HG02759 (cell line): ENCODE measurements around the gene FICD.
"Not testable (repeated sequence)": the region's sequence is repeated elsewhere in the genome, so short reads cannot be mapped to it uniquely, and the experiment has no call there.

ENCODE experiments used
- ATAC-seq: cut with Tn5 transposase; IDR thresholded peaks from one replicate; pipeline ENCODE4 v1.9.1; 2021; ENCODE audit warnings: mild to moderate bottlenecking, moderate library complexity; ENCODE audit not compliant: unreplicated experiment

FICD gene

DNA sequence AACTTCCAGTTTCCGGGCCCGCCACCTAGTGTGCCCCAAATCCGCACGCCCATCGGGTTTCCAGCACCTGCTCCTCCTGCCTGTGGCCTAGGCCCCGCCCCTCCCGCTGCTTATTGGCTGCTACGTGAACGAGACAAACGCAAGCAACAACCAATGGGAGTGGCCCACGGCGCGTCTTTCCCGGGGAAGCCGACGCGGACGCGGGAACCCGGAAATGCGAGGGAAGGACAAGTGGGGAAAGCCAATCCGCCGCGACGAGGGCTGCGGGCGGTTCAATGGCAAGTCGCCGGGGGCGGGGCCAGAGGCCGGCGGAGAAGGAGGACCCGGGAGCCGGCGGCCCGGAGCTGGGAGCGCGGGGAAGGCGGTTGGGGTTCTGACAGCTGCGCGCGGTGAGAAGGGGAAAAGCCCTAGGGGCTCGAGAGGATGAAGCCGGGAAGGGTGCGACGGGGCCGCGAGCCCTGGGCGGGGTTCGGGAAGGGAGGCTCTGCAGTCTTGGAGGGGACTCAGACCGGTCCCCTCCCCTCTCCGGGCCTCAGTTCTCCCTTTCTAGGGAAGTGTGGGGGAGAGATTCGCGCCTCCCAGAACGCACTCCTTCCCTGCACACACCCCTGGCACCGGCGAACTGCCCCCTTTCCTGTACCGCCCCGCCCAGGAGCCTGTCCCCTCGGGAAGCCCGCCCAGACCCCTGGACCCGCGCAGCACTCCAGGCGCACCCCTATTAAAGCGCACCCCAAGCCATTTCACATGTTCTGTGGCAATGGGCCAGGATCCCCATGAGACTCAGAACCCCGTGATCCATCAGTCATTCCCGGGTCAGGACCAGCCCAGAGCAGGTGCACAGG, at the start of gene FICD:
TSS of gene FICD (plus strand) at position 305 of the 842 bp plus-strand sequence. CDS start 1,696 bp downstream, outside the sequence.
- peak; percentile 84 for ATAC-seq

DNA sequence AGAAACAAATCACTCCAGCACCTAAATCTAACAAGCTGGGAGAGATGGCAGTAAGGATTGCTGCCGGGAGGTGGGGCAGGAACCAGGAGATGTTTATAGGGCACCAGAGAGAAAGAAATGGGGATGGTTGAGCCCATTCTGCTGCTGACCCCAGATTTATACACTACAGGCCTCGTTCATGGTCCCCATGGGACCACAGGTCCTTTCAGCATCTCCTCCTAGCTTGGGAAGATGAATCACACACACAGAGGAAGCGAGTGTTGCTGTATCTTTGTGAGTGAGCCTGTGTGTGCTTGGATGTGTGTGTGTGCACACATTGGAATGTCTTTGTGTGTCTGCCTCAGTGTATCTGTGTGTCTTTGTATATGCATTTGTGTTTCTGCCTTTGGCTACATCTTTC, 49.7 kb upstream of the FICD start:
- no peak for ATAC-seq

DNA sequence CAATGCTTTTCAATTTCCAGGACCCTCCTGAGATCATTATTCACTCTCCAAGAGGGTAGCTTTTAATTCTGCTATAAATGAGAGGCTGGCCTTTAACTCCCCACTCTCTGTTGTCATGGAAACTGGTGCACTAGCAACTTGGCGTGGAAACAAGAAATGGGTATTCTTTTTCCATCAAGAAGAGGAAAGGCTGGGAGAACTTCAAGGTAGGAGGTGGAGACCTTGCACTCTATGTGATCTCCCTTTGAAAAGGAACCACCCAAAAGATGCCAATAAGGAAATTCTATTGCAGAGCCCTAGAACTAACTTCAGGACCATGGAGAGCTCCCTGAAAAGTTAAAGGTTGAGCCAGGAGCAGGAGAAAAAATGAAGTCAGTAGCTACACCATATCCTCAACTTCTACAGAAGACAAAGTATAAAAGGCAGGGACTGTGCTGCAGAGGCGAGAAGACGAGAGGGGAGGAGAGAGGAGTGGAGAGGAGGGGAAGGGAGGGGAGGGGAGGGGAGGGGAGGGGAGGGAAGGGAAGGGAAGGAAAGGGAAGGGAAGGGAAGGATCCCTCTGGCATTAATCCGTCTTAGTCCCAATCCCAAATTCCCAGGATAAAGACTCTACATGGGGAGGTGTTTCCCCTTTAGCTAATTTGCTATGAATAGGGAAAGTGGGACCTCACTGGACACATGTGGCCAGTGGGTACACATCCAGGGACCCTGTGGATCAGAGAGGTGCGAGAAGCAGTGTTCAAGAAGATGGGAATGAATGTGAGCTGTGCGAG, 46.7 kb upstream of the FICD start:
- no peak for ATAC-seq

DNA sequence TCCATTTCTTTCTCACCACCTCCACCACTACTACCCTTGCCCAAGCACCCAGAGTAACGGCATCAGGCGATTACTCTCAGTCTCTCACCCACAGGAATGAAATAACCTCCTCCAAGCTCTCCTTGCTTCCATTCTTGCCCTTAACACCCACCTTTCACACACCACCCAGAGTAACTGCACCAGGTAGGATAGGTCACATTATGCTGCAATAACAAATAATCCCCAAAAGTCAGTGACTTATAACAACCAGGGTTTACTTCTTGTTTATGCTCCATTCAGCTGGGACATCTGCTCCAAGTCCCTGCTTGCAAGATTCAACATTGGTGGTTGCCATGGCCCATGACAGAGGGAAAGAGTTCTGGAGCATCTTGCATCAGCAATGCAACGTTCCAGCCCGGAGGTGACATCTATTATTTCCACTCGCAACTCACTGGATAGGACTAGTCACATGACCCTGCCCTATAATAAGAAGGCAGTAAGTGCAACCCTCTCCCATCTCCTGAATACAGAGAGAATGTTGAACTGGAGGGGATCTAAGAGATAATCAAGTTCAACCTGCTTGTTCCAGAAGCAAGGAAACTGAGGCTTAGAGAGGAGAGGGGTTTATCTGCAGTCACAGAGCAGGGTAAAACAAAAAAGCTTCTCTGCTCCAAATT, 41.5 kb upstream of the FICD start:
- ATAC-seq, result no peak

DNA sequence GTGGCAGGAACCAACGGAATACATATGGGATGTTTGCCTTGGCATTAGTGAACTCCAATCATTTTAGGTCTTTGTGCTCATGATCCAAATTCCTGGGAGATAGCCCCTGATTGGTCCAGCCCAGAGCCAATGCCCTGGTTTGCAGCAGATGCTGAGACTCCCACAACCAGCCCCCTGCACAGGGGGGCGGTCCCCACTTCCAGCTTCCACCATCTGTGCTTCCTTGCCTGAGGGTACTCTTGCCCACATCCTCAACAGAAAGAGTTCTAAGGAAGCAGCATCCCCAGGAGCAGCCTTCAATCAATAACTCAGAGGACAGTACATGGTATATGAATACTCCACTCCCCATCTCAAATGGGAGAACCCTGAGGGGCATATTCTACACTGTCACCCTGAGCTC, 39.7 kb upstream of the FICD start:
- no peak for ATAC-seq

DNA sequence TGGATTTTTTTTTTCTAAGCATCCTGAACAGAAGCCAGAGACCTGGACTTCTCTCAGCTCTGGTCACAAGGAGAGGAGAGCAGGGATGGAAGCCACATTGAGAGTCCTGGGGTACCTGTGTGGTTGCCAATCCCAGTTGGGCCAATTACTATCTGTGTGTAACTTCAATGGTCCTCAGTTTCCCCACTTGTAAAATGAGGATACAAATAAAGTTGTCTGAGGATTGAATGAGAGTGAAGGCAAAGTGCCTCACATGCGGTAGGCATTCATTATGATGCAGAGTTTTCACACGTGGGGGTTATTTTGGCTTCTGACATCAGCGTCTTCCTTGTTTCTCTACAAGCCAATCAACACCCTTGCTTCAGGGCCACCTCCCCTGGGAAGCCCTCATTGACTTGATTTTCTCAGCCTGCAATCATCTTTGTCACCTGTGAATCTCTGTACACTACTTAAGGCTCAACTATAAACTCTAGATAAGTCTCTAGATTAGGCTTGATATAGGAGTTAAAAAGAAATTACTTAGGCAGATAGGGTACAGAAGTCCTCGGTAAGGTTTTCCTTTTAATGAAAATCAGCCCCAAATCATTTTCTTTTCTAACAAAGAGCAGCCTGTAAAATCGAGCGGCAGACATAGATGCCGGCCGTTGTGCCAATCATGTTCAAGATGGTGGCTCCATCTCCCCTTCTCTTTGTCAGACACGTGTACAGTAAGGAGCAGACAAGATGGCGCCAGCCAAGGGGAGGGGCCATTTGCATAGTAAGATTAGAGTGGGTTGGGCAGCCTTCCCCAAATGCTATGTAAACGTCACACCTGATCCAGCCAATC, 37.8 kb upstream of the FICD start:
- no peak for ATAC-seq

DNA sequence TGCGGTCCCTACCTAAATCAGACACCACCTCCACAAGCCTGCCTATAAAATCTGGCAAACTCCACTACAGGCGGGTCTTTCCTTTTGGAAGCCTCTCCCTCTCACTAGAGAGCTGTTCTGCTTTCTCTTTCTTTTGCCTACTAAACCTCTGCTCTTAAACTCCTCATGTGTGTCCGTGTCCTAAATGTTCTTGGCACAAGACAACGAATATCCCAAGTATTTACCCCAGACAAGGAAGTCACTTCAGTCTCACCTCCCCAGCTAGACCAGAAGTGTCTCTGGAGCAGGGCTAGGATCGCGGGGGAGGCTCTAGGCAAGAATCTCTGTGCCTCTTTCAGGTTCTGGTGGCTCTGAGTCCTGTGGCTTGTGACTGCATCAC, 37.2 kb upstream of the FICD start:
- no peak for ATAC-seq

DNA sequence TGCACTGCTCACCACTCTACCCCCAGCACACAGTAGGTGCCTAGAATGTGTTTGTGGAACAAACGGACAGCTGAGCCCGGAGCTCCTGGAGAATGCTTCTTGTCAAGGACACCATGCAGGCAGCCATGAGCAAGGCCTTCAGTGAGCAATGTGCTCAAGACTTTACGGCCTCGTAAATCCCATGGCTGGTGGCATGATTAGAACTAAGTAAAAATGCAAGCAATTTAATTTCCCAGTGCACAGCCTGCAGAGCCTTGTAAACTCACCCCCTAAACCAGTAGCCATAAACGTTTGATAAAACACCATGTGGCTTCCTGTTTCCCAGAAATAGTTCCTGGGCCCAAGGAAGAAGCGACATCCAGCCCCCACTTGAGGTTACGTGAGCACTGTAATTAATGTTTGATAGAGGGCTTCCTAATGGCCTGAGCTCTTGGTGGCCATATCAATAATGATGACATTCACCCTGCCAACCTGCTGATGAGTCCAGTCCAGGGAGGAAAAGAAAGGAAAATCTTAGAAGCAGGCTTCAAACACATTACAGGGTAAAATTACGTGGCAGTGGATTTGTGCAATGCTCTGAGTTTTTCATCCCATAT, 36.4 kb upstream of the FICD start:
- ATAC-seq, result no peak

DNA sequence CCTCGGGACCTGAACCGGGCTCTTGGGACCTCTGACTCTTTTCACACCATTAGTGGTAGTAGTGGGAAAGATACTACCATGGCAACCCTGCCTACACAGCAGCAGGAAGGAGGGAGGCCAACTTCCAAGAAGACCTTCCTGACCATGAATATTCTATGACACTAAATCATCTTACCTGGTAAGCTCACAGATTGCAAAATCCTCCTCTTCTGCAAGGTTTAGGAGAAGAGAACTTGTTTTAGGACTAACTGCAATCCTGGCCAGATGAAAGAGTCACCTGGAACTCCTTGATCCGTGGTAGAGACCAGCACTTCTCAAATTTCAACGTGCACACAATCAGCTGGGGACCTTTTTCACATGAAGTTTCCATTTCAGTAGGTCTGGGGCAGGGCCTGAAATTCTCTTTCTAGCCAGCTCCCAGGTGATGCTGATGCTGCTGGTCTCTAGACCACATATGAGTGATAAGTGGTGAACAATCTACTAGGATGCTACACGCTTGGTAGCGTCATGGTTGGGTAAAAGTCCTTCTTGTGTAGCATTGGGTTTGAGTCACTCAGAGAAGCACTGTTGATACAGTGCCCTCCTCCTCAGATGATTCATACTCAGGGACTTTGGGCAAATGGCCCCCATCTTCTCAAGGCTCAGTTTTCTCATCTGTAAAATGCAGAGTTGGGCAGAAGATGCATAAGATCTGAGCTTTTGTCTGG, 35.6 kb upstream of the FICD start:
- ATAC-seq, result no peak

DNA sequence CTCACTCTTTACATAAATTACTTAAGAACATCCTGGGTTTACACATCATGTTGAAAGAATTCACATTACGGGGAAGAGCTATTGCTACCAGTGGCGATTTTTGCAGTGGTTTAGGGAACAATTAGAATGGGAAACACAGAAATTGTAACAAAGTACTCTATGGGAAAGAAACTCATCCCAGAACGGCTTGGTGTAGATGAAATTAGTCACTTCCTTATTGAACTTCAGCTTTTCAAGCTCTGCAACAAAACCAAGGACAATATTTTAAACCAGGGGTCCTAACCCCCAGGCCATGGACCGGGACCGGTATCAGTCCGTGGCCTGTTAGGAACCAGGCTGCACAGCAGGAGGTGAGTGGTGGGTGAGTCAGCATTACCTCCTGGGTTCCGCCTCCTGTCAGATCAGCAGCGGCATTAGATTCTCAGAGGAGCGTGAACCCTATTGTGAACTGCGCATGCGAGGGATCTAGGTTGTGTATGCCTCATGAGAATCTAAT, 32.3 kb upstream of the FICD start:
- no peak for ATAC-seq

DNA sequence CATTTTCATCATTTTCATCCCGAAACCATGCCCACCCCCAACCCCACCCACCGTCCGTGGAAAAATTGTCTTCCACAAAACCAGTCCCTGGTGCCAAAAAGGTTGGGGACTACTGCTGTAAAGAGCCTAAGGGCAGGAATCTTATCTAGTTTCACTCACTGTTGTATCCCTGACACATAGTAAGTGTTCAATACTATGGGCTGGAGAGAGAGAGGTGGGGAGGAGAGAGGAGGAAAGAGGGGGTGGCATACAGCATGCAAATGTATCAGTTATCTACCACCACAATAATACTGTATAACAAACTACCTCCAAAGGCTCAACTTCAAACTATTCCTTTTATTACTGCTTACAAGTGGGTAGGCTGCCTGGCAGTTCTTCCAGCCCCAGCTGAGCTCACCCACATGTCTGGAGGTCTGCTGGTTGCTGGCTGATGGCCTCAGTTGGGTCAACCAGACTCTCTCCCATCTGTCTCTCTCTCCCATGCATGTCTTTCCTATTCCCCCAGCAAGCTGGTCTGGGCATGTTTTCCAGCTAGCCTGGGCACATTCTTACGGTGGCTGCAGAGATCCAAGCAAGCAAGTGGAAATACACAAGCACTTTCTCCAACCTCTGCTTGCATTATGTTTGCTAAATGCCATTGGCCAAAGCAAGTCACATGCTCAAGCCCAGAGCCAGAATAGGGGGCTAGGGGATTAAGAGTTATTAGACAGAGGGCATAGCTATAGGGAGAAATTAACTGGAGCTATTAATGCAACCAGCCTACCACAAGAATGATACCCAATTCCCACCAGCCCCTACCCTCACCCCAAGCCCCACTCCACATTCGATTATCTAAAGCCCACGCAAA, 31.6 kb upstream of the FICD start:
- ATAC-seq, result no peak

DNA sequence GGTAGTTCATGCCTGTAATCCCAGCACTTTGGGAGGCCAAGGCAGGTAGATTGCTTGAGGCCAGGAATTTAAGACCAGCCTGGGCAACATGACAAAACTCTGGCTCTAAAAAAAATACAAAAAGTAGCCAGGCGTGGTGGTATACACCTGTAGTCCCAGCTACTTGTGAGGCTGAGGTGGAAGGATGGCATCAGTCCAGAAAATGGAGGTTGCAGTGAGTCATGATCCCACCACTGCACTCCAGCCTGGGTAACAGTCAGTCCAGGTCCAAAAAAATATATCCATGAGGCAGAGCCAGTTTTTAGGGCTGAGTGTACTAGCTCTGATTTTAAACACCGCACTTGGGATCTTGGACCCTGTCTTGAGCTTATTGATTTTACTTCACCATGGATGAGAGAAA, 30.6 kb upstream of the FICD start:
- ATAC-seq, result no peak

DNA sequence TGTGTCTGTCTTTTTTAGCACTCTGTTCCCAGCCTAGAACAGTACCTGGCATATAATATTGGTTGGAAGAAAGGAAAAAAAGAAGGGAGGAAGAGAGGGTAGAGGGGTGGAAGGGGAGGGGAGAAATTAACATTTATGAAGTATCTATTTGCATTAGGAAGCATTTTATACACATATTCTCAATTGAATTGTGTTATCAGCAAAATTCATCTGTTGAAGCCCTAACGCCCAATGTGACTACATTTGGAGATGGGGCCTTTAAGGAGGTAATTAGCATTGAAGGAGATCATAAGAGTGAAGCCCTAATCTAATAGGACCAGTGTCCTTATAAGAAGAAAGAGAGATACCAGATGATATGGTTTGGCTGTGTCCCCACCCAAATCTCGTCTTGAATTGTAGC, 30.2 kb upstream of the FICD start:
- ATAC-seq, result no peak

DNA sequence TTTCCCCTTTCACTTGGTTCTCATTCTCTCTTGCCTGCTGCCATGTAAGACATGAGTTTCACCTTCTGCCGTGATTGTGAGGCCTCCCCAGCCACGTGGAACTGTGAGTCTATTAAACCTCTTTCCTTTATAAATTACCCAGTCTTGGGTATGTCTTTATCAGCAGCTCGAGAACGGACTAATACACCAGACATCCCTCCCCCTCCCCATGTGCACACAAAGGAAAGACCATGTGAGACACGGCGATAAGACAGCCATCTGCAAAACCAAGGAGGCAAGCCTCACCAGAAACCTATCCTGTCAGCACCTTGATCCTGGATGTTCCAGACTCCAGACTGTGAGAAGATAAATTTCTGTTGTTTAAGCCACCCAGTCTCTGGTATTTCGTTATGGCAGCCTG, 29.7 kb upstream of the FICD start:
- not testable (repeated sequence) for ATAC-seq

DNA sequence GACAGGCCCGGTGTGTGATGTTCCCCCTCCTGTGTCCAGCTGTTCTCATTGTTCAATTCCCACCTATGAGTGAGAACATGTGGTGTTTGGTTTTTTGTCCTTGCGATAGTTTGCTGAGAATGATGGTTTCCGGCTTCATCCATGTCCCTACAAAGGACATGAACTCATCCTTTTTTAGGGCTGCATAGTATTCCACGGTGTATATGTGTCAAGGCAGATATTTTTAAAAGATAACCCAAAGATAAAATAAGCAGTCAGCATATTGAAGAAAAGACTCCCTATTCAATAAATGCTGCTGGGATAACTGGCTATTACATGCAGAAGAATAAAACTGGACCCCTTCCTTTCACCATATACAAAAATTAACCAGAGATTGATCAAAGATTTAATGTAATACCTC, 28.0 kb upstream of the FICD start:
- ATAC-seq, result not testable (repeated sequence)

DNA sequence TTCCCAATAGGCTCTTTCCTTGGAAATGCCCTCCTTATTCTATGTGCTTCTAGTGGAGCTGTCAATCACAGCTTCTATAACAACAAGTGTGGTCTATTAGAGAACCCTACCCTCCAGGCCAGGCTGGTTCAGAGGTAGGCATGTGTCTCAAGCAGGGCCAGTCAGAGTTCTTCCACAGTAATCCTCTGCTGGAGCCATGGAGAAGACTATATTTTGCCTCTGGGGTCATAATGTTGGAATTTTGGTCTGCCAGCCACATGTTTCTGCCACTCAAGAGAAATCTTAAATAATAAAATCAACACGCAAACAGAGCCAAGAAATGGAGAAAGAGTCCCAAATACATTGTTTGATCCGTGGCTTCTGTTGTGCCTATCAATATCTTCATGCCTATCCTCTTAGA, 23.8 kb upstream of the FICD start:
- no peak for ATAC-seq

DNA sequence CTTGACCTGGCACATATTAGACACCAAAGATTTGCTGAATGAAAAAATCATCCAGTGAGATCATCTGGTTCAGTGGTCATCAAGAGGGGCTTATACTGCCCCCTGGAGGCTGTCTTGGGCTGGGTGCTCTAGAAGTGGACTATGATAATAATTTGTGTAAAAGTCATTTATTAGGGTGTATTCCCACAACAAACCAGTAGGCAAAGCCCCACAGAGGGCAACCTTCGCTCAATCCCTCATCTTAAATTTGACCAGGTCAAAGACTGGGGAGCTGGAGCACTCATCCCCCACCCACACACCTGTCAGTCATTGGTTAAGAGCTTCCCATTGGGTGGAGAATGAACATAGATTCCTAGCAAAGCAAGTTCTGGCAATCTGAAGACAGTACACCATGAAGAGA, 20.0 kb upstream of the FICD start:
- ATAC-seq, result no peak

DNA sequence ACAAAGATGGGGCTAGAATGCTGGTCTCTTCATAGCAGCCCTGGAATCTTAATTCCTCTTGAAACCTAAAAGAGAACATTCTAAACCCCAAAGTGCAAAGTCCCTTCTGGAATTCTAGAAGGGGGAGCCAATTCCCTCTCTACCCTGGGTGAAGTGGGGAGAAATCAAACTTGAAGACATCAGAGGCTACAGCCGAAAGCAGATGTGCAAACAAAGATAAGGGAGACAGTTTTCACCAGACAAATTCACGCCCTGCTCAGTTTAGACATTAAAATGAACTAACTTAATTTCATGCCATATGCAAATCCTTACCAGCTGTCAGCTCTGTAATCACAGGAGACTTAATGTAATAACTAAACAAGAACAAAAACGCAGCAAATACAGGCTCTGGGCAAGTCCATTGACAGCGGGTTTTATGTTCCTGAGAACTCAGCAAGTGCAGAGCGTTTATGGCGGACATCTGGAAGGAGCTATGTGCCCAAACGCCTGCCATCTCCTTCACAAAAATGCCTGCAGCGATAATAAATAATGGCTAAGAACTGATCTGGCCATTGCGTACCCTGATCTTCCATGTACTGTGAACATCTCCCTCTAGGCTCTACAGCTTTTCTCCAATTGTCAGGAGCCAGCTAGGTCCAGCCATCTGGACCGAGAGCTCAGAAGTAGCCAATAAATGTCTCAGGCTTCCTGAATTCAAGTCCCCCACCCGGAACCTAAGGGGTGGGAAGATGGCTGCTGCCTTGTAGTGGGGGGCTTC, 19.1 kb upstream of the FICD start:
- no peak for ATAC-seq
